ENCODE results near the gene HSD17B14.

GRCh38 chr19:48779636-48780035 lies 56.7 kb downstream of the HSD17B14 start:
- no peak for TF ChIP-seq CTCF (conservative IDR thresholded peaks at IDR 0.05 in 1 of 2, IDR thresholded peaks at IDR 0.05 in 1 of 2; ENCODE audit: low read depth in 1 of 2, low read length in 2 of 2)
- TF ChIP-seq EZH2 (IDR thresholded peaks at IDR 0.05; ENCODE audit: low read length, missing control alignments) = no peak
